Measurements from ENCODE around the gene ACOX2.
A peak's percentile ranks its signal among the peaks of the same experiment; 100 is the strongest.
"Not testable (repeated sequence)": the region's sequence is repeated elsewhere in the genome, so short reads cannot be mapped to it uniquely, and the experiment has no call there.

The ACOX2 gene

GRCh38 chr3:58534592-58535494 is 2.1 kb downstream of the ACOX2 start:
- DNase-seq (ENCODE audit: low read depth): no peak

GRCh38 chr3:58532794-58533220 is 4.2 kb downstream of the ACOX2 start:
- DNase-seq (ENCODE audit: low read depth): peak; percentile 55

- no peak for DNase-seq (ENCODE audit: low read depth)
These were observed 5.0 kb downstream of the ACOX2 start for GRCh38 chr3:58531956-58532355.

- DNase-seq (ENCODE audit: low read depth): no peak
These were observed 5.4 kb downstream of the ACOX2 start for GRCh38 chr3:58531555-58531954.

- DNase-seq (ENCODE audit: low read depth): no peak
These were observed 6.6 kb downstream of the ACOX2 start for GRCh38 chr3:58530354-58530865.

GRCh38 chr3:58529516-58530353 is 7.3 kb downstream of the ACOX2 start:
- no peak for DNase-seq (ENCODE audit: low read depth)

- no peak for DNase-seq (ENCODE audit: low read depth)
These were observed 8.4 kb downstream of the ACOX2 start for GRCh38 chr3:58528629-58529028.

- not testable (repeated sequence) for DNase-seq (ENCODE audit: low read depth)
These were observed 9.6 kb downstream of the ACOX2 start for GRCh38 chr3:58527440-58527839.

- no peak for DNase-seq (ENCODE audit: low read depth)
These were observed 10.5 kb downstream of the ACOX2 start for GRCh38 chr3:58526515-58526957.

- DNase-seq (ENCODE audit: low read depth): no peak
These were observed 12.6 kb downstream of the ACOX2 start for GRCh38 chr3:58524326-58524888.

GRCh38 chr3:58522759-58523425 is 14.1 kb downstream of the ACOX2 start:
- DNase-seq (ENCODE audit: low read depth): no peak

GRCh38 chr3:58521917-58522631 is 14.9 kb downstream of the ACOX2 start:
- DNase-seq (ENCODE audit: low read depth): no peak

GRCh38 chr3:58521336-58521670 is 15.7 kb downstream of the ACOX2 start:
- DNase-seq (ENCODE audit: low read depth): no peak

GRCh38 chr3:58520403-58521335 is 16.3 kb downstream of the ACOX2 start:
- DNase-seq (ENCODE audit: low read depth): no peak

- no peak for DNase-seq (ENCODE audit: low read depth)
These were observed 17.2 kb downstream of the ACOX2 start for GRCh38 chr3:58519668-58520402.

- no peak for DNase-seq (ENCODE audit: low read depth)
These were observed 18.6 kb downstream of the ACOX2 start for GRCh38 chr3:58518291-58518789.

GRCh38 chr3:58514405-58514804 is 22.6 kb downstream of the ACOX2 start:
- no peak for DNase-seq (ENCODE audit: low read depth)

- DNase-seq (ENCODE audit: low read depth): no peak
These were observed 28.6 kb downstream of the ACOX2 start for GRCh38 chr3:58508437-58508836.
